Fibroblast of lung (primary cell): ENCODE results near the gene XRRA1. TPM values are rescaled to one million over a fixed set of nuclear protein-coding genes. Genes with fewer than 3 reads are reported as not detected.
A peak's percentile ranks its signal among the peaks of the same experiment; 100 is the strongest.

Experiments used
- DNase-seq, 2 donors: peaks; one replicate each; pipeline versions ENCODE4 v3.0.0 to v3.0.0-alpha.2; 2010; ENCODE audit warnings: low read depth in 2 of 2
- H2AFZ ChIP-seq: 2 replicates; pipeline ENCODE4 v1.5.1; 2012; ENCODE audit warnings: low read length, control low read depth, inconsistent platforms
- H3K27ac ChIP-seq: 2 replicates; pipeline ENCODE4 v1.5.1; 2011; ENCODE audit warnings: low read length, control low read depth; ENCODE audit not compliant: insufficient read depth
- H3K27me3 ChIP-seq: 2 replicates; pipeline ENCODE4 v1.5.1; 2011; ENCODE audit warnings: mild to moderate bottlenecking, low read length; ENCODE audit not compliant: control insufficient read depth, insufficient read depth
- H3K36me3 ChIP-seq: 2 replicates; pipeline ENCODE4 v1.5.1; 2011; ENCODE audit warnings: low read length; ENCODE audit not compliant: control insufficient read depth, insufficient read depth
- H3K4me1 ChIP-seq: 2 replicates; pipeline ENCODE4 v1.5.1; 2011; ENCODE audit warnings: low read length; ENCODE audit not compliant: control insufficient read depth, insufficient read depth; ENCODE audit errors: extremely low read depth
- H3K4me2 ChIP-seq: 2 replicates; pipeline ENCODE4 v1.5.1; 2011; ENCODE audit warnings: low read length, control low read depth; ENCODE audit not compliant: insufficient read depth; ENCODE audit errors: extremely low read depth
- H3K4me3 ChIP-seq, 4 experiments: fragments of 200-600 bp in 1 of 4; sonication (generic) in 1 of 4; replicated peaks in 1 of 4; 2 replicates each; pipeline ENCODE4 v1.5.1; 2011 to 2016; ENCODE audit warnings: low read length in 4 of 4, low read depth in 3 of 4, mild to moderate bottlenecking in 3 of 4, control low read depth in 2 of 4, inconsistent platforms in 1 of 4, mixed read lengths in 1 of 4; ENCODE audit not compliant: insufficient read depth in 1 of 4; ENCODE audit errors: control extremely low read depth in 1 of 4
- H3K79me2 ChIP-seq: 2 replicates; pipeline ENCODE4 v1.5.1; 2012; ENCODE audit warnings: mild to moderate bottlenecking, low read length, inconsistent platforms; ENCODE audit not compliant: control insufficient read depth, insufficient read depth
- H3K9ac ChIP-seq: 2 replicates; pipeline ENCODE4 v1.5.1; 2011; ENCODE audit warnings: mild to moderate bottlenecking, low read length, control low read depth; ENCODE audit not compliant: insufficient read depth
- H3K9me3 ChIP-seq: 2 replicates; pipeline ENCODE4 v1.5.1; 2012; ENCODE audit warnings: low read depth, low read length; ENCODE audit not compliant: control insufficient read depth, insufficient read depth
- H4K20me1 ChIP-seq: 2 replicates; pipeline ENCODE4 v1.5.1; 2011; ENCODE audit warnings: low read length; ENCODE audit not compliant: control insufficient read depth, insufficient read depth; ENCODE audit errors: extremely low read depth
- EZH2 ChIP-seq: IDR thresholded peaks from 2 replicates; pipeline ENCODE4 v1.5.1; 2012; ENCODE audit warnings: low read length, control low read depth, mild to moderate bottlenecking; ENCODE audit errors: missing control alignments
- polyA plus RNA-seq, 2 donors: library from polyadenylated mRNA; depleted of rRNA in 1 of 2; stranded (reverse) in 1 of 2; unstranded in 1 of 2; fragments of >200 nt; gene quantifications; 2 replicates each; pipeline ENCODE4 v1.2.1, GENCODE V29; 2011 to 2012; ENCODE audit warnings: missing spikeins in 1 of 2
- total RNA-seq: library from RNA; depleted of rRNA; stranded (reverse); fragments of >200 nt; gene quantifications from 2 replicates; pipeline ENCODE4 v1.2.1, GENCODE V29; 2014
- TF ChIP-seq, protein P1 (sequence below), 2 donors: IDR thresholded peaks in 1 of 2; conservative IDR thresholded peaks in 1 of 2; 1 replicate in 1 of 2; 2 replicates in 1 of 2; pipeline ENCODE4 v1.5.1; 2011 to 2012; ENCODE audit warnings: low read length in 2 of 2, control low read depth in 1 of 2, inconsistent platforms in 1 of 2, low read depth in 1 of 2, mild to moderate bottlenecking in 1 of 2

XRRA1 gene
- total and polyA plus RNA-seq, 2 donors (not counting 1 experiment from before 2014, with no cell fraction given), result 5.0 to 8.6 TPM

DNA sequence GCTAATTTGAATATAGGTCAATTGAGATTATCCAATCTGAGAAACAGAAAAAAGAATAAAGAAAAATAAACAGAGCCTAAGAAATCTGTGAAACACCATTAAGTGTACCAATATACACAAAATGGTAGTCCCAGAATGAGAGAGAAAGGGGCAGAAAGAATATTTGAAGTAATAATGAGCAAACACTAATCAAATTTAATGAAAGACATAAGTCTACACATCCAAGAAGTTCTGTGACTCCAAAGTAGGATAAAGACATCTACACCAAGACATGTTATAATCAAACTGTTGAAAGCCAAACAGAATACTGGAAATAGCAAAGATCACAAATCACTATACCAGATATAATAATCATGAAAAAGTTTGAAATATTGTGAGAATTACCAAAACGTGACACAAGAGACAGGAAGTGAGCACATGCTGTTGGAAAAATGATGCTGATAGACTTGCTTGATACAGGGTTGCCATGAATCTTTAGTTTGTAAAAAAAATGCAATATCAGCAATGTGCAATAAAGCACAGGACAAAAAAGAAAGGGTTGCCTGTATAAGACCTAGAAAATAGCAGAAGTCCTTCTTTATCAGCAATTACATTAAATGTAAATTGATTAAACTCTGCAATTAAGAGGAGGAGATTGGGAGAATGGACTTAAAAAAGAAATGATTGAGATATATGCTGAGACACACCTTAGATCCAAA lies 124.5 kb downstream of the XRRA1 start:
- peaks cover 2% of the 10 kb centered on the region for H3K79me2 ChIP-seq
- no peak overlapping the region for H3K4me2 ChIP-seq
- H3K36me3 ChIP-seq, result peaks cover 2% of the 10 kb centered on the region
- H3K9ac ChIP-seq, result no peak overlapping the region
- TF ChIP-seq, protein P1, sequence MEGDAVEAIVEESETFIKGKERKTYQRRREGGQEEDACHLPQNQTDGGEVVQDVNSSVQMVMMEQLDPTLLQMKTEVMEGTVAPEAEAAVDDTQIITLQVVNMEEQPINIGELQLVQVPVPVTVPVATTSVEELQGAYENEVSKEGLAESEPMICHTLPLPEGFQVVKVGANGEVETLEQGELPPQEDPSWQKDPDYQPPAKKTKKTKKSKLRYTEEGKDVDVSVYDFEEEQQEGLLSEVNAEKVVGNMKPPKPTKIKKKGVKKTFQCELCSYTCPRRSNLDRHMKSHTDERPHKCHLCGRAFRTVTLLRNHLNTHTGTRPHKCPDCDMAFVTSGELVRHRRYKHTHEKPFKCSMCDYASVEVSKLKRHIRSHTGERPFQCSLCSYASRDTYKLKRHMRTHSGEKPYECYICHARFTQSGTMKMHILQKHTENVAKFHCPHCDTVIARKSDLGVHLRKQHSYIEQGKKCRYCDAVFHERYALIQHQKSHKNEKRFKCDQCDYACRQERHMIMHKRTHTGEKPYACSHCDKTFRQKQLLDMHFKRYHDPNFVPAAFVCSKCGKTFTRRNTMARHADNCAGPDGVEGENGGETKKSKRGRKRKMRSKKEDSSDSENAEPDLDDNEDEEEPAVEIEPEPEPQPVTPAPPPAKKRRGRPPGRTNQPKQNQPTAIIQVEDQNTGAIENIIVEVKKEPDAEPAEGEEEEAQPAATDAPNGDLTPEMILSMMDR (conservative IDR thresholded peaks at IDR 0.05 in 1 of 2, IDR thresholded peaks at IDR 0.05 in 1 of 2; ENCODE audit: low read depth in 1 of 2, low read length in 2 of 2), result no peak
- no peak for TF ChIP-seq EZH2
- DNase-seq, result no peak
- no peak overlapping the region for H2AFZ ChIP-seq
- H3K9me3 ChIP-seq, result no peaks in the 10 kb centered on the region
- H3K4me1 ChIP-seq, result peaks cover 9% of the 10 kb centered on the region
- no peaks in the 10 kb centered on the region for H3K27me3 ChIP-seq
- H4K20me1 ChIP-seq, result no peaks in the 10 kb centered on the region
- H3K27ac ChIP-seq, result no peak overlapping the region
- H3K4me3 ChIP-seq, result no peak overlapping the region

DNA sequence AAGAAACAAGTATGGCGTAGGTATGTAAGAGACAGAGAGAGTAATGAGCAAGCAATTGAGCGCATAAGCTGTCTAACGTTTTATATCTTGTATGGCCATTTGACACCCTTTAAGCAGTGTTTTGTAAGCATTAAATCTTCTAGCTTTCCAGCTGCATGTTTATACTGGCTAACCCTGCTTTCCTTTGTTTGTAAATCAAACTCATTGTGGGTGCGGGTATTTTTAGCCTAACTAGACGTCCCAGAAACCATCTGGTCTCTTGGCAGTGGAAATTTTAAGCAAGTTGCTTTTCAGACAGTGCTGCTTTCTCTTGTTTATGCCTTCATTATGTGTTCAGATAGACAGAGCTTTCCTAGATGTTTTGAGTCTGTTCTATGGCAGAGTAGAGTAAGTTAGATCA lies 126.7 kb downstream of the XRRA1 start:
- H3K9me3 ChIP-seq, result no peaks in the 10 kb centered on the region
- H3K4me2 ChIP-seq, result peak overlapping the region; percentile 56
- H3K9ac ChIP-seq, result no peak overlapping the region
- H2AFZ ChIP-seq, result no peak overlapping the region
- H3K4me1 ChIP-seq, result peaks cover 9% of the 10 kb centered on the region
- peak; percentile 83 to 95 for DNase-seq
- H3K27ac ChIP-seq, result peak overlapping the region; percentile 68
- peaks cover 2% of the 10 kb centered on the region for H3K79me2 ChIP-seq
- no peaks in the 10 kb centered on the region for H4K20me1 ChIP-seq
- peaks cover 2% of the 10 kb centered on the region for H3K36me3 ChIP-seq
- TF ChIP-seq EZH2, result no peak
- TF ChIP-seq, protein P1 (conservative IDR thresholded peaks at IDR 0.05 in 1 of 2, IDR thresholded peaks at IDR 0.05 in 1 of 2; ENCODE audit: low read depth in 1 of 2, low read length in 2 of 2), result no peak
- H3K27me3 ChIP-seq, result no peaks in the 10 kb centered on the region
- no peak overlapping the region for H3K4me3 ChIP-seq

DNA sequence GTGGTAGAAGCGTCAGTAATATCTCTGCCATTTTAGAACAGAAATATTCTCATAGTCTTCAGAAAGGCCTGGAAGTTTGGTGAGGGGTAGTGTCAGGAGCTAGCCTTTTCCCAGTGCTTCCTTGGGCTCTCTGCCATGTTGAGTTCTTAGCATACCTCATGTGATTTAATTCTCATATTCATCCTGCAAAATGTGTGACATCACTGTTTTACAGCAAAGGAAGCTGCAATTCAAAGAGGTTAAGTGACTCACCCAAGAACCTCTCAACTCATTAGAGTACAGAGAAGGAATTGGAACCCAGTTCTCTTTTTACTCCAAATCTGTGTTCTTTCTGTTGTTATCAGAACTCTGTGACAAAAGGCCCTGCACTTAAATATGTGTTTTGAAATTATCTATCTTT lies 128.1 kb downstream of the XRRA1 start:
- no peak for TF ChIP-seq EZH2
- TF ChIP-seq, protein P1 (conservative IDR thresholded peaks at IDR 0.05 in 1 of 2, IDR thresholded peaks at IDR 0.05 in 1 of 2; ENCODE audit: low read depth in 1 of 2, low read length in 2 of 2), result no peak
- H3K4me2 ChIP-seq, result no peak overlapping the region
- H3K27ac ChIP-seq, result peak overlapping the region; percentile 65
- H3K4me1 ChIP-seq, result peaks cover 9% of the 10 kb centered on the region
- no peaks in the 10 kb centered on the region for H4K20me1 ChIP-seq
- H3K4me3 ChIP-seq, result no peak overlapping the region
- H3K79me2 ChIP-seq, result peaks cover 2% of the 10 kb centered on the region
- H3K27me3 ChIP-seq, result no peaks in the 10 kb centered on the region
- H2AFZ ChIP-seq, result no peak overlapping the region
- H3K36me3 ChIP-seq, result no peaks in the 10 kb centered on the region
- no peak overlapping the region for H3K9ac ChIP-seq
- no peaks in the 10 kb centered on the region for H3K9me3 ChIP-seq
- peak; percentile 93 to 96 for DNase-seq
